Thyroid gland (tissue), 4 donors: Measurements from ENCODE around the gene OLFM1. TPM values are rescaled to one million over a fixed set of nuclear protein-coding genes. Genes with fewer than 3 reads are reported as not detected.

Experiments used
- DNase-seq, 2 donors: peaks; one replicate each; pipeline ENCODE4 v3.0.0-alpha.2; 2019
- H3K27ac ChIP-seq, 3 donors: fragments of 200-600 bp; sonication (generic); 1 replicate in 2 of 3; 2 replicates in 1 of 3; pipeline ENCODE4 v1.5.1; 2016 to 2019; ENCODE audit warnings: mild to moderate bottlenecking in 1 of 3, moderate library complexity in 1 of 3
- H3K27me3 ChIP-seq: fragments of 200-600 bp; sonication (generic); one replicate; pipeline ENCODE4 v1.5.1; 2019
- H3K36me3 ChIP-seq, 2 donors: fragments of 200-600 bp; sonication (generic); one replicate each; pipeline ENCODE4 v1.5.1; 2016 to 2019
- H3K4me1 ChIP-seq, 2 donors: fragments of 200-600 bp; sonication (generic); one replicate each; pipeline ENCODE4 v1.5.1; 2017 to 2019
- H3K4me3 ChIP-seq, 3 donors: fragments of 200-600 bp; sonication (generic); replicated peaks in 1 of 3; 1 replicate in 2 of 3; 2 replicates in 1 of 3; pipeline ENCODE4 v1.5.1; 2016; ENCODE audit warnings: mild to moderate bottlenecking in 1 of 3
- H3K9me3 ChIP-seq: fragments of 200-600 bp; sonication (generic); one replicate; pipeline ENCODE4 v1.5.1; 2017
- CTCF ChIP-seq, 6 experiments: fragments of 200-600 bp in 3 of 6; fragments of 450-650 bp in 3 of 6; sonication (generic) in 3 of 6; IDR thresholded peaks; one replicate each; pipeline ENCODE4 v1.5.1; 2016 to 2019; ENCODE audit warnings: antibody characterized with exemption in 6 of 6, mild to moderate bottlenecking in 2 of 6, inconsistent platforms in 1 of 6, moderate library complexity in 1 of 6
- POLR2A ChIP-seq, 2 donors: fragments of 450-650 bp; IDR thresholded peaks; one replicate each; pipeline ENCODE4 v1.6.1; 2017; ENCODE audit warnings: antibody characterized with exemption in 2 of 2, mild to moderate bottlenecking in 2 of 2, moderate library complexity in 1 of 2
- WGBS, 2 donors: methylation state at CpG; one replicate each; pipeline ENCODE4 v1.1.5; 2017; 5-methylcytosine and 5-hydroxymethylcytosine counted together
- intact Hi-C: fragments of 100-400 bp; cut with DNase I; formaldehyde crosslinking; loops from one replicate; pipeline ENCODE4 v1.15.1; 2023
- total RNA-seq, 4 donors: library from RNA; depleted of rRNA; stranded (reverse); fragments of >200 nt; gene quantifications; one replicate each; pipeline ENCODE4 v1.2.3, GENCODE V29; 2016

The OLFM1 gene
- total RNA-seq, 4 donors from 2014 or later, result 7.2 to 25.8 (median 17.4) TPM

DNA sequence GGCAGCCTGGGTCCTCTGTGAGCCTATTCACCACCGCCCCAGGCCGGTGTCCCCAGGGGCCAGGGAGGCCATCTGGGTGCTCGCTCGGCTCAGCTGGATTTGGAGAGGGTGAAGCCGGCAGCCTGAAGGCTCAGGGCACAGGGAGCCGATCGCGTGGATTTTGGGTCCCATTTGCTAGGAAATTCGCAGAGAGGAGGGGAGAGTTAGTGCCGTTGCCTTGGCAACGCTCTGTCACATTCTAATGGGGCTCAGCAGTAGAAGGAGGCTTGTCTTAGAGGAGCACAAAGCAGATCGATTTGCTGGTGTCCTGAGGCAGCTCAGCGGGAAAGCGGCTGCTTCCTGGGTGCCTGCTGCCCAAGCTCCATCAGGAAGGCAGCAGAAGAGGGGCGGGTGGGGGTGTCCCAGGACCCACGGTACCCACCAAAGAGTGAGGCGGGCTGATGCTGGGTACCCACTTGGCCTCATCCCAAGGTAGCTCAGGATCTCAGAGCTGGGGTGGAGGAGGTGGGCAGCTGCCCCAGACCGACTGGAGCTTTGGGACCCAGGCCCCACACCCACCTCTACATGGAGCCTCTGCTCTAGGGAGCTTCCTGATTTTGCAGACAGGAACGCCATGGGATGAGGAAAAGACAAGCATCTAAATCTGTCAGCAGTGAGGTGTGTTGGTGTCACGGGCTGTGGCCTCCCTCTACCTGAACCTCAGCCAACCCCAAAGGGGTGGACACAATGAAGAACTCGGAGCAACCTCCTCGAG, 17.1 kb upstream of the OLFM1 start:
- Histone ChIP-seq H3K4me1 (peaks cover 0 to 5% of the 10 kb centered on the region in 2 donors), H3K27me3 (peaks cover 3% of the 10 kb centered on the region), H3K36me3 (no peaks in the 10 kb centered on the region), H3K27ac (no peak overlapping the region), H3K9me3 (no peaks in the 10 kb centered on the region), H3K4me3 (no peak overlapping the region)
- intact Hi-C loops, result no loop called here
- WGBS, 2 donors, result 45 to 50% methylated on average over 11 to 15 of the region's 22 CpGs
- TF ChIP-seq CTCF (IDR thresholded peaks at IDR 0.05) (no peak), POLR2A (IDR thresholded peaks at IDR 0.05) (no peak)
- DNase-seq, result no peak

DNA sequence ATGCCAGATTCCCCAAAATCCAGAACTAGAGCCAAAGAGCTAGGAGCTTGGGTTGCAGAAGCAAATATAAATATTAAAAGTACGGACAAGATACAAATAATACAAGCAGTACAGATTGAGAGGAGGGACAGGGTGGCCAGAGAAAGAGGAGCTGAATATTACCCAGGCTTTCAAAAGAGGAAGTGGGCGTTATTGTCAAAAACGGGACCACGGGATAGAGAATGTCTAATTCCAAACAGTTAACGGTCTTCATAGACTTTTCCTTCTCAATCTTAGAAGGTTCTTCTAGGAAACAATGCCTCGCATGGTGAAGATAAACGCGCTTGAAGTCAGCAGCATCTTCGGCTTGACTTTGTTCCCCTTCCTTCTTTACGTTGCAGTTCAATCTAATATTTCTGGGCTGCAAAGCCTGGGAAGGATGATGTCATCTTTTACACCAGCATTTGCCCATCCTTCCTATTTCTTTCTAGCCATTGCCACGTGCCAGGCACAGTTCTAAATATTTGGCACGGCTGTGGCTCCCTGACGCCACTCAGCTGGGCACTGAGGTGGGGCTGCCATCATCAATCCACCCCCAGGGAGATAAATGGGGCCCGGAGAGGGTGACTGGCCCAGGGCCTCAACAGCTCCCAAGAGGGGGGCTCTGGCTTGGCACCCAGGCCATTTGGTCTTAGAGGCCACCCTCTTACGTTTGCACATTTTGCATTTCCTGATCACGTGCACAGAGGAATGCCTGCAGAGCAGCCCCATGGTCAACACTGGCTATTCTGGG, 16.3 kb upstream of the OLFM1 start:
- DNase-seq, result no peak
- H3K4me3 ChIP-seq, result no peak overlapping the region
- no peaks in the 10 kb centered on the region for H3K36me3 ChIP-seq
- peaks cover 0 to 12% of the 10 kb centered on the region in 2 donors for H3K4me1 ChIP-seq
- WGBS, 2 donors, result 75% methylated on average over 16 of the region's 16 CpGs
- peaks cover 3% of the 10 kb centered on the region for H3K27me3 ChIP-seq
- intact Hi-C loops, result no loop called here
- no peaks in the 10 kb centered on the region for H3K9me3 ChIP-seq
- no peak overlapping the region for H3K27ac ChIP-seq
- TF ChIP-seq CTCF (IDR thresholded peaks at IDR 0.05), result no peak
- no peak for TF ChIP-seq POLR2A (IDR thresholded peaks at IDR 0.05)

DNA sequence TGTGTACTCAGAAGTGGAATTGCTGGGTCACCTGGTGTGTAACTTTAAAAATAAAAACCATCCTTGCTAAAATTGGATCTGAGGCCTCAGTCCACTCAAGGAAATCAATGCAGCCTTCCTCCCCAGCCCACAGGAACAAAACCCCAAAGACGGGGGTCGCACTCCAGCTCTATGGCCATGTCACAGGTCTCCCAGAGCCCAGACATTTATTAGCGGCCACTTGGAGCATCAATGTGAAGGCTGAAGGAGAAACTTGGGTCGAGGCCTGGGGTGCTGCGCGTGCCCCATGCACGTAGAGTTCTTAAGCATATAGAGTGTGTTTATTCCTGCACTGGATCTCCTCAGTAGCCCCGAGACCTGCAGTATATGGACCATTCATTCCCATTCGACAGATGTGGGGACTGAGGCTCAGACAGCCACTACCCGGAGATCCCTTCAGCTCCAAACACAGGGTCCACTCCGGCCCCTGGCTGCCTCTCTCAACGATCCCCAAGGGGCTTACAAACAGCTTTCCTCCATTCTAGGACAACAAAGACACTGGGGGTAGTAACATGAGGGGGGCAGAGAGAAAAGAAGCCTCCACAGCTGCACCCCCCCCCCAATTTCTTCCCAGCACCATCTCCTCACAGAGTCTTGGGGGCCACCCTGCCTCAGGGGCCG, 14.3 kb upstream of the OLFM1 start:
- peaks cover 0 to 12% of the 10 kb centered on the region in 2 donors for H3K4me1 ChIP-seq
- H3K4me3 ChIP-seq, result no peak overlapping the region
- intact Hi-C loops, result no loop called here
- DNase-seq, result no peak
- WGBS, 2 donors, result 75 to 89% methylated on average over 13 of the region's 13 CpGs
- no peak overlapping the region for H3K27ac ChIP-seq
- H3K36me3 ChIP-seq, result no peaks in the 10 kb centered on the region
- no peak for TF ChIP-seq CTCF (IDR thresholded peaks at IDR 0.05)
- TF ChIP-seq POLR2A (IDR thresholded peaks at IDR 0.05), result no peak
- H3K27me3 ChIP-seq, result no peaks in the 10 kb centered on the region
- no peaks in the 10 kb centered on the region for H3K9me3 ChIP-seq

DNA sequence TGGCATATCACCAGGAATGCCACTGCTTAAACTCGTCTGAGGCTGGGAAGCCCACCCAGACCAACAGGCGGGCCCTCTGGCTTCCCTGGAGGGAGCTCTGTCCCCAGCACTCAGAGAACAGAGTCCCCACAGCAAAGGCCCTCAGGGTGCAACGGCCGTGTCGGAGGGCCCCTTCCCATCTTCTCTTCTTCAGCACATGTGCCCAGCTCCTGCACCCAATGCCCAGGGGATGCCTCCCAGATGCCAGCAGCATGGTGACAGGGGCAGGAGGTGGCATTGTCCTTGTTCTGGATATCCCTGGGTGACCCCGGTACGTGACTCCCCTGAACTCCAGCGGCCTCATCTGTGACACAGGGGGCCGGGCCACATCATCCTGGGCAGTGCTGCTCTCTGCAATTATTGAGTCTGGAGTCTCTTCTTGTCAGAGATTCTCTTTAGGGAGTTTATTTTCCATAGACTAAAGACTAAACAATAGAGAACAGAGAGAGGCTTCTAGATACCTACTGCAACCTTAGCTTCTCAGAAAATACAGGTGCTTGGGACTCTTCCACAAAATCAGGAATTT, 13.6 kb upstream of the OLFM1 start:
- no peak for DNase-seq
- Histone ChIP-seq H3K27me3 (no peaks in the 10 kb centered on the region), H3K27ac (no peak overlapping the region), H3K36me3 (no peaks in the 10 kb centered on the region), H3K4me3 (no peak overlapping the region), H3K9me3 (no peaks in the 10 kb centered on the region), H3K4me1 (peaks cover 0 to 12% of the 10 kb centered on the region in 2 donors)
- intact Hi-C loops, result no loop called here
- TF ChIP-seq CTCF (IDR thresholded peaks at IDR 0.05), result no peak
- WGBS, 2 donors, result 72 to 80% methylated on average over 5 to 7 of the region's 9 CpGs
